Epithelial cell of proximal tubule (primary cell): ENCODE measurements around the gene CHST15. TPM values are rescaled to one million over a fixed set of nuclear protein-coding genes. Genes with fewer than 3 reads are reported as not detected.

ENCODE experiments used
- DNase-seq: peaks from one replicate; pipeline ENCODE4 v3.0.0-alpha.2; 2011; ENCODE audit warnings: low read depth
- H3K4me3 ChIP-seq: 2 replicates; pipeline ENCODE4 v1.5.1; 2011; ENCODE audit warnings: low read depth, mild to moderate bottlenecking, low read length
- total RNA-seq: library from RNA; depleted of rRNA; stranded (reverse); fragments of >200 nt; gene quantifications from 2 replicates; pipeline ENCODE4 v1.2.3, GENCODE V29; 2015
- TF ChIP-seq, protein P1 (sequence below): conservative IDR thresholded peaks from 2 replicates; pipeline ENCODE4 v1.5.1; 2012; ENCODE audit warnings: low read depth, mild to moderate bottlenecking, low read length

The CHST15 gene
- total RNA-seq, 1 donor from 2014 or later: 20.6 TPM

DNA sequence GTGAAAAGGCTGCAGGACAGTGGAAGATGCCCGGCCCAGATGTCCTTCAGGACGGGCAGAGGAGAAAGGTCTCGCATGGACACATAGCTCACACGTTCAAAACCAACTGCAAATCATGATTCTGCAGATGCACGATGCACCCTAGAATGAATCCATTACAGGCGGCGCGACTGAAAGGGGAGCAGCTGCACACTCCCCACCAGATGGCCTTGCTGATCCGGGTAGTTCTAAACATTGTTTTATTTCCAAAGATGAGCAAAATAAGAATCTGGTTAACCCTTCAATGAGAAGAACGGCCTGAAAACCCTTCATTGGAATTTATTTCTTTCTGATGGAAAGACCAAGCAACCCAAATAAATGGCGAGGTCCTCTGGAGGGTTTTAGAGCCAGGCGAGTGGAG, 33.8 kb downstream of the CHST15 start:
- no peak overlapping the region for H3K4me3 ChIP-seq
- TF ChIP-seq, protein P1, sequence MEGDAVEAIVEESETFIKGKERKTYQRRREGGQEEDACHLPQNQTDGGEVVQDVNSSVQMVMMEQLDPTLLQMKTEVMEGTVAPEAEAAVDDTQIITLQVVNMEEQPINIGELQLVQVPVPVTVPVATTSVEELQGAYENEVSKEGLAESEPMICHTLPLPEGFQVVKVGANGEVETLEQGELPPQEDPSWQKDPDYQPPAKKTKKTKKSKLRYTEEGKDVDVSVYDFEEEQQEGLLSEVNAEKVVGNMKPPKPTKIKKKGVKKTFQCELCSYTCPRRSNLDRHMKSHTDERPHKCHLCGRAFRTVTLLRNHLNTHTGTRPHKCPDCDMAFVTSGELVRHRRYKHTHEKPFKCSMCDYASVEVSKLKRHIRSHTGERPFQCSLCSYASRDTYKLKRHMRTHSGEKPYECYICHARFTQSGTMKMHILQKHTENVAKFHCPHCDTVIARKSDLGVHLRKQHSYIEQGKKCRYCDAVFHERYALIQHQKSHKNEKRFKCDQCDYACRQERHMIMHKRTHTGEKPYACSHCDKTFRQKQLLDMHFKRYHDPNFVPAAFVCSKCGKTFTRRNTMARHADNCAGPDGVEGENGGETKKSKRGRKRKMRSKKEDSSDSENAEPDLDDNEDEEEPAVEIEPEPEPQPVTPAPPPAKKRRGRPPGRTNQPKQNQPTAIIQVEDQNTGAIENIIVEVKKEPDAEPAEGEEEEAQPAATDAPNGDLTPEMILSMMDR: no peak
- DNase-seq: no peak

DNA sequence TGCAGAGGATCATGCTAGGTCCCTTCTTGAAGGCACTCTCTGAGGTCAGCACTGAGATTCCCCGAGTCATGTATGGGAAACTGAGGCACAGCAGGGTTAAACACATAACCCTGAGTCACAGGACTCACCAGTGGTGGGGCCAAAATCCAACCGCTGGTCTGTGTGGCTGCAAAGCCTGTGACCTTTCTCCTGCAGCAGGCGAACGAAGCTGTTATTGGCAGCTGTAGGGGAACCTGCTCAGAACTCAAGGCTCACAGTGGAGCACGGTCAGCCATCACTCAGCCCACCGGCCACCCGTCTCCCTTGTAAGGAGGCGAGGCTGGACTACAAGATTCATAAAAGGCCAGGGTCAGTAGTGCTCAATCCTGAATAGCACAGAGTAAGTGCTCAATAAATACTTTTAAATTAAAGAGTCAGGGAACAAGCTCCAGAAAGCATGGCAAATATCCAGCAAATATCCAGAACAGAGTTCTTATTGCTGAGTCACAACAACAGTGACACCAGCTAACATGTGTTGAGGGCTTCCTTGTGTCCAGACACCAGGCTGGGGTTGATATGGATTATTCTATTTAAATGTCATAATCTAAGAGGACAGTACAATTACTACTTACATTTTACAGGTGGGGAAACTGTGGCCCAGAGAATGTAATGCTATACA, 34.9 kb downstream of the CHST15 start:
- TF ChIP-seq, protein P1: no peak

DNA sequence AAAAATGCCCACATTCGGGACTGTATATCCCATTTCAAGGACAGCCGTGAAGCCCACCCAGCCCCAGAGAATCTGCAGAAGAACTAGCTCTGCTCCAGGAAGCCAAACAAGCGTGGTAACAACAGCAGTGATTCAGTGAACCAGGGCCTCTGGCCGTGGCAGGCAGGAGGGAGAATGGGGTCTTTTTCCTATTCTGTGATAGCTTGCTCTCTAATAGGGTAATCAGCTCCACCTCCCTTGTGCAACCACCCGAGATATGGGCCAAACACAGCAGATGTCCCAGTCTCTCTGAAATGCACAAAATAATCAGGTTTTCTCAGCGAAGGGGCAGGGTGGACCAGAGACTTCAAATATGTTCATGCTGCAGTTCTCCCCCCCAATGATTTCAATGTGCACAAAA, 35.8 kb downstream of the CHST15 start:
- TF ChIP-seq, protein P1: no peak
- no peak overlapping the region for H3K4me3 ChIP-seq
- no peak for DNase-seq

More for the DNA sequence above, 34.9 kb downstream of the CHST15 start:
- H3K4me3 ChIP-seq: no peak overlapping the region
- no peak for DNase-seq

DNA sequence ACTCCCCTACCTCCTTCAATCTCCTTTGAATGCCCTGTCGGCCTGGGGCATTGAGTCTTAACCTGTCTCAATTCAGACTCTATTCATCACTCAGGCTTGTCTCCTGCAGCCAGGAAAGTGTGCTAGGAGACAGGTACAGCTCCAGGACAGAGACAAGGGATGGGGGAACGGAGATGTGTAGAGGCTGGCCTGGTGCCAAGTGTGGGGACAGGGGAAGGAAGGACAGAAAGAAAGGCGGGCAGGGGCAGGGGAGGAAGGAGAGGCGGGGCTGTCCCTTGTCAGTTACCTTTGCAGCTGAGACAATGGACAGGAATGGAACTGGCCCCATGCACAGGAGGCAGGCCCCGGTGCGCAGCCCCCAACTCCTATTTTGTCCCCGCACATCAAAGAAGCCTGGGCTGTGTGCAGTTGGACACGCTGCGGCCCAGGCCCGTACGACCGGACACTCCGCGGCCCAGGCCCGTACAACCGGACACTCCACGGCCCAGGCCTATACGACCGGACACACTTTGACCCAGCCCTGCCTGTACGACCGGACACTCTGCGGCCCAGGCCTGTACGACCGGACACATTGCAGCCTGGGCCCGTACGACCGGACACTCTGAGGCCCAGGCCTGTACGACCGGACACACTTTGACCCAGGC, 36.9 kb downstream of the CHST15 start:
- no peak for DNase-seq
- no peak overlapping the region for H3K4me3 ChIP-seq
- TF ChIP-seq, protein P1: no peak

DNA sequence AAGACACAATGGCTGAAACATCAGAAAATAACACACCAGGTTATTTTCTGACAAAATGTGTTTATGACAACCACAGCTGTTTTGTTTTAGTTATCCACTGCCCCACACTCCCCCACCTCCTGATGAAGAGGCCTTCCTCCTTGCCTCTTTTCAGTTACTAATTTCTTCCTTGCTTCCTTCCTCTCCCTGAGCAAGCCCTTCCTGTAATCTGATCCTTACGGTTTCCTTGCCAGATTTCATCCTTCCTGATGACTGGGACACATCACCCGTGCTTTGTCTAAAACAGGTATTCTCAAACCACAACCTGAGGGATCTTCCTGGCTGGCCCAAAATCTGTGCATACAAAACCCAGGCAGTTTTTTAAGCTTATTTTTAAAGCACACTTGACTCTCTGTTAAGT, 39.4 kb downstream of the CHST15 start:
- H3K4me3 ChIP-seq: no peak overlapping the region
- no peak for DNase-seq
- TF ChIP-seq, protein P1: no peak

DNA sequence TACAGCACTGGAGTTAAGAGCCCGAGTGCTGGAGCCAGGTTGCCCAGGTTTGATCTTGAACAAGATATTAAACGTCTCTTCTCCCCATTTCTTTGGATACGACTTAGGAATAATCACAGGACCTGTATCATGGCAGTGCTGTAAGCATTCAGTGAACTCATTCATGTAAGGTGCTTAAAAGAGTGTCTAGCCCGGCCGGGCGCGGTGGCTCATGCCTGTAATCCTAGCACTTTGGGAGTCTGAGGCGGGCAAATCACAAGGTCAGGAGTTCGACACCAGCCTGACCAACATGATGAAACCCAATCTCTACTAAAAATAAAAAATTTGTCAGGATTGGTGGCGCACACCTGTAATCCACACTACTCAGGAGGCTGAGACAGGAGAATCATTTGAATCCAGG, 40.8 kb downstream of the CHST15 start:
- H3K4me3 ChIP-seq: no peak overlapping the region
- TF ChIP-seq, protein P1: no peak
- no peak for DNase-seq
